HG03432 (cell line): ENCODE measurements around the gene SNRNP200.
"Not testable (repeated sequence)": the region's sequence is repeated elsewhere in the genome, so short reads cannot be mapped to it uniquely, and the experiment has no call there.

Experiments used
- ATAC-seq: cut with Tn5 transposase; IDR thresholded peaks from one replicate; pipeline ENCODE4 v1.9.1; 2021; ENCODE audit warnings: mild to moderate bottlenecking, moderate library complexity; ENCODE audit not compliant: unreplicated experiment

Gene SNRNP200

DNA sequence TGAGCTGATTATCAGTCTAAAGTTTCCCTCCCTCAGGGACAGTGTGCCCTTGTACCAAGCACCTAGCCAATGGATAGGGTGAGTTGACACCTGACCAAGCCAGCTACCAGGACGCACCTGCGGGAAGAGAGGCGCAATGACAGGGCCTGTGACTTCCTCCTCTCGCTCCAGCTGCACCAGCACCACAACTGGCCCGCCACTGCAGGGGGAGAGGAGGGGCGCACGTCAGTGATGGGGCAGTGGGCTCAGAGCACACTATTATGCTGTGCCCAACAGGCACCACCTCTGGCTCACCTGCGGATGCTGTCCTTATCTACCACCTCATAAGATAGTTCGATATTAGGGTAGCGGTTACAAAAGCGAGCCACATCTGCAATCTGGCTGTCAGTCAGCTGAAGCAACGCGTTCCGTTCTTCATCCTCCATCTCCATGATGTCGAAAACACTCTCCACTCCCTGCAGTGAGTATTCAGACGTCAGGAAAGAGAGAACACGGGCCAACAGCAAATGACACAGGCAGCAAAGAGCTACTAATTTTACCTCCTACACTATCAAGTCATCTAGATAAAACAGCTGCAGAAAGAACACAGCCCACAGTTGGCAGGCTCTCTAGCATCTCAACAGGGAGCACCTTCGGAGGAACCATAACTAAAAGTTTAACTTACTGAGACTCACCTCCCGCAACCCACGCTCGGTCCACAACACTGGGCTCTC, 28.4 kb downstream of the SNRNP200 start:
- ATAC-seq: no peak

DNA sequence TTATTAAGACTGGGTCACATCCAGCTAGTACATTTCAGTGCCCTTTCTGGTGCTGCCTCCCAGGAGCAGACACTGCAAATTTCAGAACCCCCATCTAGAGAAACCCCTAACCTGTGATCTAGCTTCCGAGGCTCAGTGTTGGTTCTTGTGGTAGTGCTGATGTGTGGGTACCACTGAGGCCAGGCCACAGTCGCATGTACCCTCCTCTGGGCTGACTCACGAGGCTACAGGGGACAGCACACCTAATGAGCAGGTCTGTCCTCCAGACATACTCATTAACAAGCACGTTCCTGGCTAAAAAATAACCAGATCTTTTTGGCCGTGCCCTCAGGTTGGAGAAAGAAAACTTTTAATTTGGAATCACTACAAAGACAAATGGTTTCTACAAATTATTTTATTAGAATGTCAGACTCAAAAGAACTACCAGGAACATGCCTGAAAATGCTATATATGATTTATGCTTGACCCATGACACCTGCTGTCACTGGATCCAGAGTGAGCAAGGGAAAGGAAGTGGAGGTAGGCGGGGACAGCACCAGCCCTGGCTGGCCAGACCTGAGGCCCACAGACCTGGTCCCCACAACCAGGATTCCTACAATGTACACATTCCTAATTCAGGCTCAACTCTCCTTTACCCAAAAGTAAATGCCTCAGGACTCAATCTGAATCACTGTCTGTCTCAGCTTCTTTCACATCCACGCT, 30.8 kb downstream of the SNRNP200 start:
- no peak for ATAC-seq

GRCh38 chr2:96273763-96274162, 31.6 kb downstream of the SNRNP200 start:
- no peak for ATAC-seq

DNA sequence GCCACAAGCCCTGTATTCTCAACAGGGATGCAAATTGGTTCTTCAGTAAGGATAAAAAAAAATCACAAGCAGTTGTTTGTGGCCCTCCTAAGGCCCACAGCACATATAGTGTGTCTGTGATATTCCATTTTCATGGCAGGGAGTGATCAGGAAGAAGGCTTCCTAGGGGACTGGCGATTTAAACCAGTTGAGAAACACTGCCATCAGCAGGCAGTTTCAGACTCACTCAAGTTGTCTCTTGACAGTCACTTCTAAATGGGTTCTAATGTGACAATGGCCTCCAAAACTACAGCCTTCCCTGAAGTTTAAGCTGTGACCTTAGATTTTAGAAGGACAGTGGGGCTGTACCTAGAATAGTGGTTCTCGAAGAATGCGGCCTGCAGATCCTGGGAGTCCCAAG, 33.4 kb downstream of the SNRNP200 start:
- ATAC-seq: no peak

GRCh38 chr2:96267159-96267971, 38.0 kb downstream of the SNRNP200 start:
- no peak for ATAC-seq

DNA sequence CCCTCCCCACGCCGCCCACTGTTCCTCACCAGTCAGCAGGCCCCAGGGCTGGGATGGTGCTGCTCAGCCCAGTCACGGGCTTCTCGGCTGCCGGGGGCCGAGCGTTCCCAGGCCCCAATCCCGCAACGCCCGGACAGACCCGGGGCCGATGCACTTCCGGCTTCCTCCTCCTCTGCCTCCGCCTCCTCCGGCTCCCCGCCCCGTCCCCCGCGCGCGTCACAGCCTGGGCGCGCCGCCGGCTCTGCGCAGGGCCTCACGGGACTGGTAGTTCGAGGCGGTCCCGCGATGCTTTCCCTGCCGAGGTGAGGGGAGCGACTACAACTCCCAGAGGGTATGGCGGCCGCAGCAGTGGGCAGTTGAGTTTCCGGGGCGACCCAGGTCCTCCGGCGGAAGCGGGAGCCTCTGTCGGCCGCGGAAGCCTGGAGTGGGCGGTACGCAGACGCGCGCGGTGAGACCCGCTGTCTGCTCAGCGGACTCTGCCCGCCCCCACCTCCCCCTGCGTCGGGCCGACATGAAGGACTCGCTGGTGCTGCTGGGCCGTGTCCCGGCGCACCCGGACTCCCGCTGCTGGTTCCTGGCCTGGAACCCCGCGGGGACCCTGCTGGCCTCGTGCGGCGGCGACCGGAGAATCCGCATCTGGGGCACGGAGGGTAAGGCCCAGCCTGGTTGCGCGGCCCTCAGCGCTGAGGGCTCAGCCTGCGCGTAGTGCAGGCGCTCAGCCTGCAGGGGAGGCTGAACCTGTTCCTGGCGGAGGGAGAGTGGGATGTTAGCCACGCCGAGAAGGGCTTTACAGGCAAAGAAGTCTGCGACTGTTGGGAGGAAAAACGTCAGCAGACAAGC, 39.3 kb downstream of the SNRNP200 start, which contains the start of the genes CIAO1 and TMEM127:
TSS of gene CIAO1 (plus strand) at position 386 of the 840 bp plus-strand sequence. CDS start at position 512, 126 bp downstream.
TSS of gene TMEM127 (minus strand) at position 158 of the 840 bp plus-strand sequence. CDS start 616 bp downstream, outside the sequence.
- peak; percentile 93 for ATAC-seq

DNA sequence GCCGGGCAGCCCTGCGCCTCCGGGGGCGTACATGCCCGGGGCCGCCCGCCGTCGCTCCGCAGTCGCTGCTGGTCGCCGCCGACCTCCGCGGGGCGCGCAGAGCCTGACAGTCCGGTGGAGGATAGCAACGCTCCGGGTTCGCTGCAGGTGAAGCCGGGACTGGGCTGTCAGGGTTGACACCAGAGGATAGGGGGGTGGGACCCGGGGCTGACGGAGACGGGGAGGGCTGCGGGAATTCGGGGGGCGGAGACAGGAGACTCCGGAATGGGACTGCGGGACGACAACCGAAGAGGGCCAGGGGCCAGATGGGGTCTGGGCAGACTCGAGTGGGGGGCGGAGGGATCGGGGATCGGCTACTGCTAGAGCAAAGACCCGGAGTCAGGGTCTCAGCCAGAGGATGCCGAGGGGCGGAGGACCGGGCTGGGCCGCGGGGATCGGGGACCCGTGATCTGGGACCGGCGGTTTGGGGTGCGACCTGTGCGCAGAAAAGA, 40.0 kb downstream of the SNRNP200 start:
- ATAC-seq: peak; percentile 3

- ATAC-seq: peak; percentile 4
These were observed 40.5 kb downstream of the SNRNP200 start for GRCh38 chr2:96264656-96265348.

- no peak for ATAC-seq
These were observed 41.3 kb downstream of the SNRNP200 start for GRCh38 chr2:96264086-96264485.

GRCh38 chr2:96262306-96262705, 43.0 kb downstream of the SNRNP200 start:
- no peak for ATAC-seq

DNA sequence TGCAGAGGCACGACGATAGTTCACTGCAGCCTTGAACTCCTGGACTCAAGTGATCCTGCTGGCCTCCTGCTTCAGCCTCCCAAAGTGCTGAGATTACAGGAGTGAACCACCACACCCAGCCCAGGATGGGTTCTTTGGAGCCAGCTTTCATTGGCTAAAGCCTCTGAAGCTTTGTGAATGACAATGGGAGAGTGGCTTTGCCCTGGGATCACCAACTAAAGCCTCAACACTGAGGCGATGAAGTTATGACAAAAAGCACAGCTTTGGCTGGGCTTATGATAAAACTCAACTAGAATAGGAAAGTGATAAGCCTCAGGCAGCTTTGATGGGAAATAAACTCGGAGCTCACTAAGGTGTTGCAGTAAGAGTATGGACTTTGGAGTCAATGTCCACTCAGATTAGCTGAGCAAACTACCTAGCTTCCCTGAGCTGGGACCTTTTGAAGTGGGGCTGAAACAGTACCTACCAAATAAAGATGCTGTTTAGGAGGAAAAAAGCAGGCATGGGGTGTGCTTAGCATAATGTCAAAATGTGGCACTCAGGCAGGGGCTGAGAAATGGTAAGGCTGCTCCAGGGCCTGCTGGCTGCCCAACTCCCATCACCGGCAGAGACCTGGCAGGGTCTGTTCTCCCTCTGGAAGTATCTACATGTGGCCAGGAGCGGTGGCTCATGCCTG, 43.9 kb downstream of the SNRNP200 start:
- ATAC-seq: no peak

DNA sequence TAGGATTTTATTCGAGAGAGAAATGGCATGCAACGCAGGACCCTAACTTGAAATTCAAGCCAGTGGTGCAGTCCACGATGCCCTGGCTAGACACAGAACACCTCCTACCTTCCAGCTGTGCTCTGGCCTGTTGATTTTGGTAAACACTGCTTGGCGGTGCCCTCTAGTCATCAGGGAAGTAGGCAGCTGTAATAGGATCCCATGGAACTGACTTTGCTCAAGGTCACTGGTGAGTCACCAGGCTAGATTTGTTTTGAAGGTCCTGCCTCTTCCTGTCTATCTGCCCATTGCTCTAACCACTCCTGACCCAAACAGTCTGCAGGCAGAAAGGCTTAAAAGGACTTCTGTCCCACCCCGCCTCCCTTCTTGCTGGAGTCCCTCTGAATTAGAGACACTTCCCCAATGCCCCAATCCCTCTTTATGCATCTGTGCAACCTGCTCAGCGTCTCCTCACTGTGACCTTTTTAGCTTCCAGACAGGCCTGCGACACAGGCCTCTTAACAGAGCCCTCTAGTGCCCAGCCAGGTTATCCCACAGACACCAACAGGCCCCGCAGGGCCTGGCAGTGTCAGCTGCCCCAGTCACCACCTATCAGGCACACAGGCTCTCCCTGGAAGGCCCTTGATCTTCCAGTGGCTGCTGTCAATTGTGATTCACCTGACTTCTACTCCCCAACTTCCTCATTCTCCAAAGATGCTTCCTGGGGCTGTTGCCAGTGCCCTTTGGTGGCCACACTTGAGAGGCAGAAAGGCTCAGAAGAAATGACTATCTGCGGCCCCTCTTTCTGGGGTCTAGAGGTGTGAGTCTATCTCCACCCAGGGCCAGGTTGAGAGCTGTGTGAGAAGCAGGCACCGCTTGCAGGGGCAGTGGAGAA, 44.7 kb downstream of the SNRNP200 start:
- peak; percentile 36 for ATAC-seq

GRCh38 chr2:96259497-96259921, 45.8 kb downstream of the SNRNP200 start:
- no peak for ATAC-seq

DNA sequence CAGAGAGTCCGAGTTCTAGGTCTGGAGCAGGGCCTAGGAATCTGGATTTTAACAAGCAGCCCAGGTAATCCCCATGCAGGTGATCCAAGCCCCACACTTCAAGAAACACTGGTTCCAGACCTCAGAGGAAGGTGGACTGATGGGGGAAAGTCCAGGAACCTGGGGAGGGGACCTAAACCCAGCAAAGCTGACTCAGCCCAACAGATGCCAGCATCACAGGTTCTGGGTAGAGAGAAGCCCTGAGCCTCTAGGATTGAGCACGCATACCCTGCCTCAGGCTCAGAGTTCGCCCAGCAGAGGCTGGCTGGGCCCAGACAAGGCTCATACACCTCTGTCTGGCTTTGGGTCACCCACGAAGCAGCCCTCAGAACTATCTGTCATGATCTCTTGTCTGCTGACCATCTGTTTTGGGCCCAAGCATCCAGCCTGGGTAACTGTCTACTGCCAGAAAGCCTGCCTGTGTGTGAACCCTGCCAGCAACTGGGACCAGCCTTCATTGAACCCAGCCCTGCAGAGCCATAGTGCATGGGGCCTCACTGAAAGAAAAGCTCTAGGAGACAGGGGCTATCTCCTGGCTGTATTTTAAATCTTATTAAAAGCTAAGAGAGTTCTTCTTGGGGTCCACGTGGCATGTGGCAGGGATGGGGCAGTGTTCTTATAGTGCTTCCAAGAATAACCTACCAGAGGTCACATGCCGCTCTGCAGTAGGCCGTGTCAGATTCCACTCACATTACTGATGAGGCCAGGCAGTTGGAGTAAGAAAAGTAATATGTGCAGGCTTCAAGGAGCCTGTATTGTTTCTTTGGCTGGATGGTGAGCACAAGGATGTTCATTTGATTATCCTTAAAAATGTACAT, 47.0 kb downstream of the SNRNP200 start:
- ATAC-seq: no peak

DNA sequence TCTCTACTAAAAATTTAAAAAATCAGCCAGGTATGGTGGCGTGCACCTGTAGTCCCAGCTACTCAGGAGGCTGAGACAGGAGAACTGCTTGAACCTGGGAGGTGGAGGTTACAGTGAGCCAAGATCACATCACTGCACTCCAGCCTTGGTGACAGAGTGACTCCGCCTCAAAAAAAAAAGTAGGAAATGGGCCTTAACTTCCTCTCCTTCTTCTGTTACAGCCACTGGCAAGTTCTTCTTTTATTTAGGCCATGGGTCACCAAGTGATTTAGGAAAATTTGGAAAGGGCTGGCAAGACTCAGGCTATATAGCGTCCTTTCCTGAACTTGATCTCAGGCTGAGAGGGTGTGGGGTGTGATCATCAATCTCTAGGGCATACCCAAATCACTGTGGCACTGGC, 47.6 kb downstream of the SNRNP200 start:
- not testable (repeated sequence) for ATAC-seq

DNA sequence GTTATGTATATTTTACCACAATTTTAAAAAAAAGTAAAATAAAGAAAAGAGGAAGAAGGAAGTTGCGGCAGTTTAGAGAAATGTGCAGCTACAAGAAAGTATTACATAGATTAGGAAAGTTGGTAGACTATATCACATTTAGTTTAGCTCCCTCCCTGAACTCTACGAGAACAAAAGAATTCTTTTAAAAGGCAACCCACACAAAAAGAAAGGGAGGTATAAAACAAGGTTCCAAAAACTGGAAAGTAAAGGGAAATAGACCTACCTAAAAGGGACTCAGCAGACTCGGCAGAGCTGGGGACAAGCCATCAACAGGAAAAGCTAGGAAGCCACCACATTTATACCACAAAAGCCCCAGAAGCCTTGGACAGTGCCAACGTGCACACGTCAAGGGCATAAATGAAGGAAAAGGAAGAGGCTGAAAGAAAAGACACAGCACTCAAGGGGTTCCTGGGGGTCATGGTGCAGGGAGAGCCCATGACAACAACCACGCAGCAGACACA, 48.7 kb downstream of the SNRNP200 start:
- ATAC-seq: no peak

DNA sequence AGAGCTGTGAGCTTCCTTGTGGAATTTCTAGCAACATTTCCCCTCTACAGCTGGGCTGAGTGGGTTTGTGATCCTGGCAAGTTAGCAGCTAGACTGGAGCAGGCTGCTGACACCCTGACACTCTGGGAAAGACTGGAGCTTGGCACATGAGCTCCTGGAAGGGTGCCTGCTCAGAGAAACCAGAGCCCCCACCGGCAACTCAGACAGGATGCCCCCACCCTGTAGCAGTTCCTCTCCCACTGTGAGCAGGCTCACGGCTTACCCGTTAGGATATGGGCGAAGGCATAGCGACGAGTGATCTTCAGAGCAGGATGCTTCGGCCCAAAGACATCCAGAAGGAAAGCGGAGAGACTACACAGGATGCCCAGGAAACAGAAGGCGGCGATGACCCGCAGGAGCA, 50.8 kb downstream of the SNRNP200 start:
- ATAC-seq: no peak
